ENCODE data around the gene DSG3.
"Not testable (repeated sequence)": the region's sequence is repeated elsewhere in the genome, so short reads cannot be mapped to it uniquely, and the experiment has no call there.

DSG3 gene

GRCh38 chr18:31506024-31506742, 58.6 kb downstream of the DSG3 start:
- no peak overlapping the region for H3K9ac ChIP-seq
- no peak overlapping the region for H3K27ac ChIP-seq
- H3K36me3 ChIP-seq = no peaks in the 10 kb centered on the region
- no peak for TF ChIP-seq Cebpa-rat (IDR thresholded peaks at IDR 0.05)
- H3K27me3 ChIP-seq = no peaks in the 10 kb centered on the region
- H3K9me3 ChIP-seq (replicated peaks in 1 of 11) = no peaks in the 10 kb centered on the region
- H4K20me1 ChIP-seq = no peaks in the 10 kb centered on the region
- no peaks in the 10 kb centered on the region for H3K4me1 ChIP-seq
- H3K4me3 ChIP-seq = no peak overlapping the region
- H3K4me2 ChIP-seq = no peak overlapping the region

GRCh38 chr18:31507124-31507523, 59.6 kb downstream of the DSG3 start:
- H3K4me2 ChIP-seq; H3K36me3 ChIP-seq; H4K20me1 ChIP-seq; H3K27ac ChIP-seq; H3K4me3 ChIP-seq; H3K4me1 ChIP-seq; H3K9ac ChIP-seq; H3K27me3 ChIP-seq; H3K9me3 ChIP-seq (replicated peaks in 1 of 11): not testable (repeated sequence)

GRCh38 chr18:31508781-31509180, 61.2 kb downstream of the DSG3 start:
- Histone ChIP-seq H3K27ac (no peak overlapping the region), H3K4me3 (no peak overlapping the region), H3K27me3 (no peaks in the 10 kb centered on the region), H3K9ac (no peak overlapping the region), H3K36me3 (no peaks in the 10 kb centered on the region), H3K9me3 (replicated peaks in 1 of 11) (no peaks in the 10 kb centered on the region), H3K4me2 (no peak overlapping the region), H3K4me1 (no peaks in the 10 kb centered on the region), H4K20me1 (no peaks in the 10 kb centered on the region)
- no peak for TF ChIP-seq Cebpa-rat (IDR thresholded peaks at IDR 0.05)

- no peak overlapping the region for H3K27ac ChIP-seq
Observed at GRCh38 chr18:31509571-31509970, 62.0 kb downstream of the DSG3 start.

GRCh38 chr18:31510319-31510718, 62.8 kb downstream of the DSG3 start:
- Histone ChIP-seq H3K27ac (no peak overlapping the region), H3K4me2 (no peak overlapping the region), H3K9me3 (replicated peaks in 1 of 11) (no peaks in the 10 kb centered on the region), H3K9ac (no peak overlapping the region), H4K20me1 (no peaks in the 10 kb centered on the region), H3K36me3 (no peaks in the 10 kb centered on the region), H3K27me3 (no peaks in the 10 kb centered on the region), H3K4me1 (no peaks in the 10 kb centered on the region), H3K4me3 (no peak overlapping the region)
- TF ChIP-seq Cebpa-rat (IDR thresholded peaks at IDR 0.05) = no peak

More at GRCh38 chr18:31509571-31509970, 62.0 kb downstream of the DSG3 start:
- TF ChIP-seq Cebpa-rat (IDR thresholded peaks at IDR 0.05) = no peak
- Histone ChIP-seq H3K9ac (no peak overlapping the region), H3K4me2 (no peak overlapping the region), H3K4me3 (no peak overlapping the region), H3K4me1 (no peaks in the 10 kb centered on the region), H3K27me3 (no peaks in the 10 kb centered on the region), H3K36me3 (no peaks in the 10 kb centered on the region), H4K20me1 (no peaks in the 10 kb centered on the region), H3K9me3 (replicated peaks in 1 of 11) (no peaks in the 10 kb centered on the region)

- no peaks in the 10 kb centered on the region for H3K9me3 ChIP-seq (replicated peaks in 1 of 11)
- no peak overlapping the region for H3K9ac ChIP-seq
- no peak overlapping the region for H3K27ac ChIP-seq
- H3K36me3 ChIP-seq = no peaks in the 10 kb centered on the region
- H3K4me3 ChIP-seq = no peak overlapping the region
- H3K4me1 ChIP-seq = no peaks in the 10 kb centered on the region
- H3K4me2 ChIP-seq = no peak overlapping the region
- no peaks in the 10 kb centered on the region for H3K27me3 ChIP-seq
- H4K20me1 ChIP-seq = no peaks in the 10 kb centered on the region
- no peak for TF ChIP-seq Cebpa-rat (IDR thresholded peaks at IDR 0.05)
Observed at GRCh38 chr18:31511098-31511497, 63.6 kb downstream of the DSG3 start.

- Histone ChIP-seq H3K36me3 (no peaks in the 10 kb centered on the region), H3K9me3 (replicated peaks in 1 of 11) (no peaks in the 10 kb centered on the region), H3K4me3 (no peak overlapping the region), H3K9ac (no peak overlapping the region), H4K20me1 (no peaks in the 10 kb centered on the region), H3K4me2 (no peak overlapping the region), H3K27me3 (no peaks in the 10 kb centered on the region), H3K27ac (no peak overlapping the region), H3K4me1 (no peaks in the 10 kb centered on the region)
- no peak for TF ChIP-seq Cebpa-rat (IDR thresholded peaks at IDR 0.05)
Observed at GRCh38 chr18:31512203-31512764, 64.7 kb downstream of the DSG3 start.

- H3K36me3 ChIP-seq = no peaks in the 10 kb centered on the region
- no peak overlapping the region for H3K27ac ChIP-seq
- no peak for TF ChIP-seq Cebpa-rat (IDR thresholded peaks at IDR 0.05)
- H3K4me2 ChIP-seq = no peak overlapping the region
- no peaks in the 10 kb centered on the region for H4K20me1 ChIP-seq
- H3K9ac ChIP-seq = no peak overlapping the region
- no peaks in the 10 kb centered on the region for H3K9me3 ChIP-seq (replicated peaks in 1 of 11)
- no peaks in the 10 kb centered on the region for H3K27me3 ChIP-seq
- no peaks in the 10 kb centered on the region for H3K4me1 ChIP-seq
- no peak overlapping the region for H3K4me3 ChIP-seq
Observed at GRCh38 chr18:31513189-31513935, 65.8 kb downstream of the DSG3 start.

GRCh38 chr18:31516437-31516836, 68.9 kb downstream of the DSG3 start:
- TF ChIP-seq Cebpa-rat (IDR thresholded peaks at IDR 0.05) = no peak
- Histone ChIP-seq H4K20me1 (no peaks in the 10 kb centered on the region), H3K9ac (no peak overlapping the region), H3K4me1 (no peaks in the 10 kb centered on the region), H3K27me3 (no peaks in the 10 kb centered on the region), H3K4me3 (no peak overlapping the region), H3K36me3 (no peaks in the 10 kb centered on the region), H3K9me3 (replicated peaks in 1 of 11) (no peaks in the 10 kb centered on the region), H3K27ac (no peak overlapping the region), H3K4me2 (no peak overlapping the region)

- no peak for TF ChIP-seq Cebpa-rat (IDR thresholded peaks at IDR 0.05)
- no peak overlapping the region for H3K27ac ChIP-seq
- no peak overlapping the region for H3K4me2 ChIP-seq
- H3K4me1 ChIP-seq = no peaks in the 10 kb centered on the region
- no peaks in the 10 kb centered on the region for H3K27me3 ChIP-seq
- no peaks in the 10 kb centered on the region; a peak in 1 of 22 replicates for H3K36me3 ChIP-seq
- H3K4me3 ChIP-seq = no peak overlapping the region
- H3K9me3 ChIP-seq (replicated peaks in 1 of 11) = no peaks in the 10 kb centered on the region
- H3K9ac ChIP-seq = no peak overlapping the region
- no peaks in the 10 kb centered on the region for H4K20me1 ChIP-seq
Observed at GRCh38 chr18:31526374-31526773, 78.8 kb downstream of the DSG3 start.

All from BLaER1 treated with 17β-estradiol and CSF1 and Interleukin-3, amounts not matched to agents 10 nM and 100 nM (cell line).